Tibial artery (tissue), 4 donors: ENCODE measurements around the gene MYH14.

Experiments used
- DNase-seq, 2 donors: peaks; one replicate each; pipeline ENCODE4 v3.0.0-alpha.2; 2019
- H3K27ac ChIP-seq, 2 donors: fragments of 200-600 bp; sonication (generic) in 1 of 2; 1 replicate in 1 of 2; 2 replicates in 1 of 2; pipeline ENCODE4 v1.5.1; 2018 to 2019; ENCODE audit warnings: mild to moderate bottlenecking in 1 of 2
- H3K27me3 ChIP-seq, 2 donors: fragments of 200-600 bp; sonication (generic) in 1 of 2; one replicate each; pipeline versions ENCODE4 v1.5.1 to v1.6.0; 2016 to 2019
- H3K36me3 ChIP-seq, 3 donors: fragments of 200-600 bp; sonication (generic) in 2 of 3; one replicate each; pipeline ENCODE4 v1.5.1; 2016 to 2019; ENCODE audit warnings: mild to moderate bottlenecking in 2 of 3
- H3K4me1 ChIP-seq, 4 donors: fragments of 200-600 bp; sonication (generic) in 2 of 4; 1 replicate in 3 of 4; 2 replicates in 1 of 4; pipeline ENCODE4 v1.5.1; 2016 to 2019
- H3K4me3 ChIP-seq, 2 donors: fragments of 200-600 bp; sonication (generic) in 1 of 2; 1 replicate in 1 of 2; 2 replicates in 1 of 2; pipeline ENCODE4 v1.5.1; 2018 to 2019; ENCODE audit warnings: mild to moderate bottlenecking in 2 of 2
- H3K9me3 ChIP-seq, 3 donors: fragments of 200-600 bp; sonication (generic) in 1 of 3; one replicate each; pipeline ENCODE4 v1.5.1; 2016 to 2019
- intact Hi-C: fragments of 100-400 bp; cut with DNase I; formaldehyde crosslinking; loops from one replicate; pipeline ENCODE4 v1.15.0; 2023; ENCODE audit warnings: low total_unique reads
- TF ChIP-seq, protein P1 (sequence below), 2 experiments: fragments of 200-600 bp in 1 of 2; fragments of 450-650 bp in 1 of 2; IDR thresholded peaks; one replicate each; pipeline ENCODE4 v1.5.1; 2017 to 2019; ENCODE audit warnings: antibody characterized with exemption in 2 of 2, mild to moderate bottlenecking in 1 of 2, moderate library complexity in 1 of 2

MYH14 gene

DNA sequence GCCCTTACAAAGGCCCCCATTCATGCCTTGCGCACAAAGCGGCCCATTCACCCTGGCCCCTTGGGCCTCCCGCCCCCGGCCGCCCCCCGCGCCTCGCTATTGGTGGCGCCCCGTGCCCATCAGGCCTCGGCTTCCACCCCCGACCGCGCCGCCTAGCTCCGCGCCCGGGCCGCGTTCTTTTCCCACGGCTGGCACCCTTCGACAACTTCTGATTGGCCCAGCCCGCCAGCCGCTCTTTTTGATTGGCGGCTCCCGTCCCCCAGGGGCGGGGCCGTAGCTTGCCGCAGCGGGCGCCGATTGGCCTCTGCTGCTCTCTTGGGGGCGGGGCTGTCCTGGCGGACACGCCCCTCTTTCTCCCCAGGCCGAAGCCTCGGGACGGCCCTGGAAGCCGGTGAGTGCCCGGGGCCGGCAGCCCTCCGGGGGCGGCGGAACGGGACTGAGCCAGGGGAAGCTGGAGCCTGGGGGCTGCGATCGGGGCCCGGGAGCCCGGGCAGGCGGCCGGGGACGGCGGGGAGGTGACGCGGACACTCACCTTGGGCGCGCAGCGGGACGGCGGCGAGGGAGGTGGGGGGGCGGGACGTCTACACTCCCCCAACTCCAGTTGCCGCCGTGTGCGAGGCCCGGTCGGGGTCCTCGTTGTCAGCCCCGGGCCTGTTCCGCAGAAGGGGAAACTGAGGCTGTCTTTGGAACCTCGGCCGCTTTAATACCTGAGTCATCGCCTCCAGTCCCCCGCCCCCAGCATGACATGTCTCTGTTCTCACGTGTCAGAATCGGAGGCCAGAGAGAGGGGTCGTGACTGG, at the start of gene MYH14:
TSS of gene MYH14 (plus strand) at position 342 of the 800 bp plus-strand sequence. CDS start 6,744 bp downstream, outside the sequence.
- peak in 1 of 2 donors; percentile 27 for DNase-seq
- intact Hi-C loops: no loop called here
- Histone ChIP-seq H3K9me3 (no peaks in the 10 kb centered on the region), H3K36me3 (no peaks in the 10 kb centered on the region), H3K27me3 (peaks cover 0 to 51% of the 10 kb centered on the region in 2 donors), H3K4me1 (peaks cover 0 to 32% (median 19%) of the 10 kb centered on the region in 4 donors), H3K4me3 (peak within 1 kb of the TSS; percentile 3 to 52), H3K27ac (no peak within 1 kb of the TSS)
- TF ChIP-seq, protein P1, sequence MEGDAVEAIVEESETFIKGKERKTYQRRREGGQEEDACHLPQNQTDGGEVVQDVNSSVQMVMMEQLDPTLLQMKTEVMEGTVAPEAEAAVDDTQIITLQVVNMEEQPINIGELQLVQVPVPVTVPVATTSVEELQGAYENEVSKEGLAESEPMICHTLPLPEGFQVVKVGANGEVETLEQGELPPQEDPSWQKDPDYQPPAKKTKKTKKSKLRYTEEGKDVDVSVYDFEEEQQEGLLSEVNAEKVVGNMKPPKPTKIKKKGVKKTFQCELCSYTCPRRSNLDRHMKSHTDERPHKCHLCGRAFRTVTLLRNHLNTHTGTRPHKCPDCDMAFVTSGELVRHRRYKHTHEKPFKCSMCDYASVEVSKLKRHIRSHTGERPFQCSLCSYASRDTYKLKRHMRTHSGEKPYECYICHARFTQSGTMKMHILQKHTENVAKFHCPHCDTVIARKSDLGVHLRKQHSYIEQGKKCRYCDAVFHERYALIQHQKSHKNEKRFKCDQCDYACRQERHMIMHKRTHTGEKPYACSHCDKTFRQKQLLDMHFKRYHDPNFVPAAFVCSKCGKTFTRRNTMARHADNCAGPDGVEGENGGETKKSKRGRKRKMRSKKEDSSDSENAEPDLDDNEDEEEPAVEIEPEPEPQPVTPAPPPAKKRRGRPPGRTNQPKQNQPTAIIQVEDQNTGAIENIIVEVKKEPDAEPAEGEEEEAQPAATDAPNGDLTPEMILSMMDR (IDR thresholded peaks at IDR 0.05): no peak

DNA sequence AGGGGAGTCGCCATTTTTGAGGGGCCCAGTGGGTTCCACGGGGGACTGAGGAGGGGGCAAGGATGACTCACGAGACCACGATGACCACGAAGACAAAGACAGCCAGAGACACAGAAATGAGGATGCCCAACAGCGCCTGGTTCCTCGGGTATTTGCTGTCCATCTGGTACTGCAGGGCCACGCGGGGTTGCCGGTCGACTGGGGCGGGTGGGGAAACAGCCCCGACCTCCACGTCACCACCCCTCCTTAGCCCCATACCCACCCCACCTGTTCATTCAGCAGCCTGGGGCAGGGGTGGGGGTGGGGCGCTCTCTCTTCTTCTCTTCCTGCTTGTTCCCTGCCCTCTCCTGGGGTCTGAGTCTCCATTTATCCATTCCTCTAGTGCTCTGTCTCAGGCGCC, 48.9 kb upstream of the MYH14 start:
- Histone ChIP-seq H3K27ac (no peak overlapping the region), H3K4me3 (no peak overlapping the region), H3K27me3 (peaks cover 0 to 17% of the 10 kb centered on the region in 2 donors), H3K36me3 (no peaks in the 10 kb centered on the region), H3K9me3 (peaks cover 0 to 12% (median 8%) of the 10 kb centered on the region in 3 donors), H3K4me1 (no peaks in the 10 kb centered on the region)
- DNase-seq: no peak
- TF ChIP-seq, protein P1 (IDR thresholded peaks at IDR 0.05): no peak
- intact Hi-C loops: no loop called here

DNA sequence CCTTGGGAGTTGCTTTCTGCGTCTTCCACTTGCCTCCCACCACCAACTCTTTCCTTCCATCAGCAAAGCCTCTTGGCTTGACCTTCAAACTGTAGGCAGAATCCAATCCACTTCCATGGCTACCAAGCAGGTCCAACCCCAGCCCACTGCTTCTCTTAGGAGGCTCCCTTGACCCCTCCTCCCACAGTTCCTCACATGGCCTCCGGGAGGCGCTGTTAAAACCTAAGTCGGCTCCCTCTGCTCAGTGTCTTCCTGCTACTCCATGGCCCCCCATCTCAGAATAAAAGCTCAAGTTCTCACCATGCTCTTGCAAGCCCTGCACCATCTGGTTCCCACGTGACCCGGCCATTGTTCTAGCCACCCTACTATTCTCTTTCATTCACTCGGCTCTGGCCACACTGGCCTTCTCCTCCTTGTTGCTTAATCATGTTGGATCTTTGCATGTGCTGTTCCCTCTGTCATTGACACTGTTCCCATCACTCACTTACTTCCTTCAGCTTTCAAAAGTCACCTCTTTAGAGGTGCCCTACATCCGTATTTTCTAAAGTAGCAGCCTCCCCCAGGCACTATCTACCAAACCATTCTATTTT, 47.8 kb upstream of the MYH14 start:
- Histone ChIP-seq H3K9me3 (peaks cover 0 to 13% (median 8%) of the 10 kb centered on the region in 3 donors), H3K27ac (no peak overlapping the region), H3K36me3 (no peaks in the 10 kb centered on the region), H3K27me3 (peaks cover 0 to 15% of the 10 kb centered on the region in 2 donors), H3K4me1 (no peaks in the 10 kb centered on the region), H3K4me3 (no peak overlapping the region)
- intact Hi-C loops: loop anchor here (5.0 kb wide), 1 partner anchor 318 kb away; no protein-coding TSS in a partner anchor
- no peak for DNase-seq
- TF ChIP-seq, protein P1 (IDR thresholded peaks at IDR 0.05): no peak

DNA sequence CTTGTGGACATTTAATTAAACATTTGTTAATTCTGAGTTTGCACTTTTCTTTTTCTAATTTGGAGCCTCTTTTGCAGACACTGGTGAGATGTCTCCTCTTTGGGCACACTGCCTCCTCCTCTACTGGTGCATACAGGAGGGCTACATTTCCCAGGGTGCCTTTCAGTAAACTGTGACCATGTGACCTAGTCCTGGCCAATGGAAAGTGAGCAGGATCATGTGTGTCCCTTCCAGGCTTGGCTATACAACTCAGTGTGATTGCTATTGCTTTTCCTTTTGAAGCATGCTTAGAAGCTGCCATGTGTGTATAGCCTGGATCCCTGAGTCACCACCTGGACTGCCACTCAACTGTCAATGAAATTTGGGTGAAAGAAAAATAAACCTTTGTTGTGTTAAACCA, 44.8 kb upstream of the MYH14 start:
- no peak for DNase-seq
- intact Hi-C loops: loop anchor here (5.0 kb wide), 1 partner anchor 321 kb away; no protein-coding TSS in a partner anchor
- no peak overlapping the region for H3K4me3 ChIP-seq
- no peaks in the 10 kb centered on the region for H3K4me1 ChIP-seq
- peaks cover 0 to 18% of the 10 kb centered on the region in 2 donors for H3K27me3 ChIP-seq
- peaks cover 0 to 13% (median 8%) of the 10 kb centered on the region in 3 donors for H3K9me3 ChIP-seq
- no peak overlapping the region for H3K27ac ChIP-seq
- no peaks in the 10 kb centered on the region for H3K36me3 ChIP-seq
- TF ChIP-seq, protein P1 (IDR thresholded peaks at IDR 0.05): no peak

DNA sequence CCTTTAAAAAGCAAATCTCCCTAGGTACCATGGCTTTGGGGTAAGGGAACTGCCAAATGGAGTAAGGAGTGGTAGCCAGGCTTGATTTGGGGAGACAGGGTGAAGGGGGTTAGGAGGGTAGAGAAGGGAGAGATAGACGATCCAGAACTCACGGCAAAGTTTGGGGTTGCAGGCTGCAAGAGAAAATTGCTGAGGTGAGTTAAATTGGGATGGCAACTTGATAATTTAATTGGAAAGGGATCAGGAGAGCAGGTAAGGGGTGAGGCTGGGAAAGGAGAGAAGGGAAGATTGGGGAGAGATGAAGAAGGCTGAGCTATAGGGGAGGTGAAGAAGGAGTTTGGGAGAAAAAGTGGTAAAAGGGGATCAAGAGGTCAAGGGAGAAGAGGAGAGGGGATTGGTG, 44.3 kb upstream of the MYH14 start:
- no peak for DNase-seq
- Histone ChIP-seq H3K4me3 (no peak overlapping the region), H3K27ac (no peak overlapping the region), H3K4me1 (no peaks in the 10 kb centered on the region), H3K27me3 (peaks cover 0 to 17% of the 10 kb centered on the region in 2 donors), H3K36me3 (no peaks in the 10 kb centered on the region), H3K9me3 (peaks cover 0 to 13% (median 8%) of the 10 kb centered on the region in 3 donors)
- TF ChIP-seq, protein P1 (IDR thresholded peaks at IDR 0.05): no peak
- intact Hi-C loops: loop anchor here (5.0 kb wide), 1 partner anchor 322 kb away; no protein-coding TSS in a partner anchor
